H9 (cell line): Measurements from ENCODE around the gene KIF12. TPM values are rescaled to one million over a fixed set of nuclear protein-coding genes. Genes with fewer than 3 reads are reported as not detected.

Experiments
- DNase-seq: peaks from one replicate; pipeline ENCODE4 v3.0.0-alpha.2; 2017
- H2AFZ ChIP-seq: one replicate; pipeline ENCODE4 v1.6.1; 2013; ENCODE audit warnings: mild to moderate bottlenecking, low read length, control low read depth, moderate library complexity
- H2AK5ac ChIP-seq: 2 replicates; pipeline ENCODE4 v1.6.1; 2013; ENCODE audit warnings: low read length, control low read depth, mixed read lengths; ENCODE audit not compliant: insufficient read length
- H2BK120ac ChIP-seq: one replicate; pipeline ENCODE4 v1.6.1; 2013; ENCODE audit warnings: low read depth, mild to moderate bottlenecking, low read length, control low read depth, inconsistent platforms; ENCODE audit not compliant: poor library complexity, severe bottlenecking
- H2BK12ac ChIP-seq: 2 replicates; pipeline ENCODE4 v1.6.1; 2013; ENCODE audit warnings: low read length, control low read depth, mixed read lengths, low read depth; ENCODE audit not compliant: insufficient read length
- H2BK15ac ChIP-seq: 2 replicates; pipeline ENCODE4 v1.6.1; 2013; ENCODE audit warnings: low read depth, low read length, control low read depth
- H2BK20ac ChIP-seq: one replicate; pipeline ENCODE4 v1.6.1; 2013; ENCODE audit warnings: low read depth, mild to moderate bottlenecking, low read length, control low read depth, inconsistent platforms; ENCODE audit not compliant: poor library complexity, severe bottlenecking
- H2BK5ac ChIP-seq: 2 replicates; pipeline ENCODE4 v1.6.1; 2013; ENCODE audit warnings: low read length, control low read depth, mixed read lengths; ENCODE audit not compliant: insufficient read length
- H3K14ac ChIP-seq: 2 replicates; pipeline ENCODE4 v1.6.1; 2013; ENCODE audit warnings: low read length, control low read depth; ENCODE audit not compliant: insufficient read depth
- H3K18ac ChIP-seq: 2 replicates; pipeline ENCODE4 v1.6.1; 2013; ENCODE audit warnings: low read depth, mild to moderate bottlenecking, mixed read lengths, low read length, control low read depth; ENCODE audit not compliant: insufficient read length
- H3K23ac ChIP-seq: 2 replicates; pipeline ENCODE4 v1.6.1; 2013; ENCODE audit warnings: low read length, control low read depth, mixed read lengths, low read depth; ENCODE audit not compliant: insufficient read length
- H3K23me2 ChIP-seq: 2 replicates; pipeline ENCODE4 v1.6.1; 2013; ENCODE audit warnings: low read depth, mild to moderate bottlenecking, mixed read lengths, low read length, control low read depth; ENCODE audit not compliant: insufficient read length, poor library complexity, severe bottlenecking
- H3K27ac ChIP-seq: 2 replicates; pipeline ENCODE4 v1.5.1; 2013; ENCODE audit warnings: low read length, control low read depth, mixed read lengths, low read depth; ENCODE audit not compliant: insufficient read length
- H3K27me3 ChIP-seq: 2 replicates; pipeline ENCODE4 v1.6.1; 2013; ENCODE audit warnings: low read length, control low read depth, inconsistent platforms; ENCODE audit not compliant: insufficient read depth
- H3K4ac ChIP-seq: 2 replicates; pipeline ENCODE4 v1.6.1; 2013; ENCODE audit warnings: low read depth, mild to moderate bottlenecking, control low read depth, inconsistent platforms, low read length, moderate library complexity
- H3K4me1 ChIP-seq: 2 replicates; pipeline ENCODE4 v1.6.1; 2013; ENCODE audit warnings: low read length, control low read depth, inconsistent platforms; ENCODE audit not compliant: insufficient read depth
- H3K4me2 ChIP-seq: 2 replicates; pipeline ENCODE4 v1.6.1; 2013; ENCODE audit warnings: low read length, control low read depth, mixed read lengths; ENCODE audit not compliant: insufficient read length, insufficient read depth
- H3K56ac ChIP-seq: 2 replicates; pipeline ENCODE4 v1.6.1; 2013; ENCODE audit warnings: low read depth, mild to moderate bottlenecking, mixed read lengths, low read length, control low read depth; ENCODE audit not compliant: insufficient read length
- H3K79me1 ChIP-seq: 2 replicates; pipeline ENCODE4 v1.6.1; 2013; ENCODE audit warnings: low read depth, mild to moderate bottlenecking, moderate library complexity, low read length, control low read depth, inconsistent platforms; ENCODE audit not compliant: insufficient read depth, poor library complexity, severe bottlenecking
- H3K79me2 ChIP-seq: 2 replicates; pipeline ENCODE4 v1.6.1; 2013; ENCODE audit warnings: low read length, control low read depth, inconsistent platforms; ENCODE audit not compliant: insufficient read depth
- H3K9ac ChIP-seq: 2 replicates; pipeline ENCODE4 v1.6.1; 2013; ENCODE audit warnings: low read length, control low read depth, mixed read lengths; ENCODE audit not compliant: insufficient read length; ENCODE audit errors: extremely low read depth
- H3K9me3 ChIP-seq: one replicate; pipeline ENCODE4 v1.6.1; 2013; ENCODE audit warnings: low read depth, low read length, inconsistent platforms; ENCODE audit not compliant: control insufficient read depth
- H3T11ph ChIP-seq: one replicate; pipeline ENCODE4 v1.6.1; 2013; ENCODE audit warnings: mild to moderate bottlenecking, low read length, control low read depth, inconsistent platforms
- H4K20me1 ChIP-seq: one replicate; pipeline ENCODE4 v1.6.1; 2013; ENCODE audit not compliant: control insufficient read depth, insufficient read length, insufficient read depth
- H4K5ac ChIP-seq: 2 replicates; pipeline ENCODE4 v1.6.1; 2013; ENCODE audit warnings: low read depth, mild to moderate bottlenecking, mixed read lengths, low read length, control low read depth; ENCODE audit not compliant: insufficient read length
- H4K8ac ChIP-seq: replicated peaks from 2 replicates; pipeline ENCODE4 v1.6.1; 2013; ENCODE audit warnings: low read length, control low read depth, mixed read lengths, low read depth; ENCODE audit not compliant: insufficient read length
- H4K91ac ChIP-seq: 2 replicates; pipeline ENCODE4 v1.6.1; 2013; ENCODE audit warnings: low read depth, mild to moderate bottlenecking, moderate library complexity, mixed read lengths, low read length, control low read depth; ENCODE audit not compliant: insufficient read length
- H3K27ac Mint-ChIP-seq, 3 experiments: 2 replicates in 2 of 3; 3 replicates in 1 of 3; pipeline ENCODE4 v1.8.0; 2020 to 2021; ENCODE audit warnings: mixed read lengths in 3 of 3, mild to moderate bottlenecking in 1 of 3, moderate library complexity in 1 of 3
- H3K27me3 Mint-ChIP-seq: 2 replicates; pipeline ENCODE4 v1.8.0; 2021; ENCODE audit warnings: low read depth, mild to moderate bottlenecking, moderate library complexity, mixed read lengths
- H3K36me3 Mint-ChIP-seq, 3 experiments: 2 replicates in 2 of 3; 3 replicates in 1 of 3; pipeline ENCODE4 v1.8.0; 2020 to 2021; ENCODE audit warnings: low read depth in 3 of 3, mixed read lengths in 3 of 3; ENCODE audit not compliant: insufficient read depth in 1 of 3
- H3K4me1 Mint-ChIP-seq, 2 experiments: 2 replicates each; pipeline ENCODE4 v1.8.0; 2020; ENCODE audit warnings: mixed read lengths in 2 of 2
- H3K4me3 Mint-ChIP-seq, 2 experiments: 2 replicates in 1 of 2; 3 replicates in 1 of 2; pipeline ENCODE4 v1.8.0; 2020 to 2021; ENCODE audit warnings: mild to moderate bottlenecking in 2 of 2, mixed read lengths in 2 of 2, moderate library complexity in 1 of 2
- H3K9me3 Mint-ChIP-seq, 2 experiments: 2 replicates in 1 of 2; 3 replicates in 1 of 2; pipeline ENCODE4 v1.8.0; 2020; ENCODE audit warnings: mild to moderate bottlenecking in 2 of 2, mixed read lengths in 2 of 2, moderate library complexity in 1 of 2
- CTCF ChIP-seq: fragments of 200-600 bp; sonication (generic); conservative IDR thresholded peaks from 3 replicates; pipeline ENCODE4 v1.8.0; 2021; ENCODE audit warnings: antibody characterized with exemption, mild to moderate bottlenecking
- WGBS: extraction: QIAGEN DNeasy Blood & Tissue Kit; methylation state at CpG from one replicate; pipeline ENCODE4 v1.1.7; 2013; ENCODE audit warnings: missing lambda C conversion rate, low lambda C conversion rate, mixed read lengths; ENCODE audit not compliant: insufficient read length; ENCODE audit errors: extremely low coverage; 5-methylcytosine and 5-hydroxymethylcytosine counted together
- total RNA-seq: library from RNA; stranded (reverse); gene quantifications from 2 replicates; pipeline ENCODE4 v1.2.1, GENCODE V29; 2021

The KIF12 gene
- total RNA-seq, 1 experiment from 2014 or later: 3.3 TPM

- Histone ChIP-seq H4K8ac (no peak overlapping the region), H3T11ph (no peak overlapping the region), H3K4ac (no peak overlapping the region), H3K18ac (no peak overlapping the region), H2BK12ac (no peak overlapping the region), H4K5ac (no peak overlapping the region), H3K79me2 (no peaks in the 10 kb centered on the region), H2BK120ac (no peak overlapping the region), H2AFZ (no peak overlapping the region), H4K20me1 (no peaks in the 10 kb centered on the region), H3K23me2 (no peaks in the 10 kb centered on the region), H3K27ac (no peak overlapping the region), H3K23ac (no peak overlapping the region), H4K91ac (no peak overlapping the region), H3K4me1 (no peaks in the 10 kb centered on the region), H3K79me1 (no peaks in the 10 kb centered on the region), H3K4me2 (no peak overlapping the region), H3K9ac (no peak overlapping the region), H3K27me3 (no peaks in the 10 kb centered on the region), H3K56ac (no peak overlapping the region), H3K9me3 (no peaks in the 10 kb centered on the region), H2BK15ac (no peak overlapping the region), H3K14ac (no peak overlapping the region), H2AK5ac (no peak overlapping the region), H2BK20ac (no peak overlapping the region), H2BK5ac (no peak overlapping the region)
- WGBS: no CpG with 5 or more reads among the region's 6 CpGs
- no peaks in the 10 kb centered on the region for H3K9me3 Mint-ChIP-seq
- peaks cover 25% of the 10 kb centered on the region for H3K27me3 Mint-ChIP-seq
- H3K27ac Mint-ChIP-seq: no peak overlapping the region
- DNase-seq: no peak
- no peaks in the 10 kb centered on the region for H3K36me3 Mint-ChIP-seq
- no peak for TF ChIP-seq CTCF
- no peak overlapping the region for H3K4me3 Mint-ChIP-seq
- 0 out of 4 replicates have a peak, but pooled peaks cover 0 to 3% of the 10 kb centered on the region in 2 experiments for H3K4me1 Mint-ChIP-seq
Measured at GRCh38 chr9:114086009-114086408, 13.1 kb downstream of the KIF12 start.
